ENCODE results near the gene XRN2.

Gene XRN2

GRCh38 chr20:21432911-21433310, 129.8 kb downstream of the XRN2 start:
- DNase-seq (ENCODE audit: low read depth) = no peak

- no peak for DNase-seq (ENCODE audit: low read depth)
These were observed 130.3 kb downstream of the XRN2 start for GRCh38 chr20:21433329-21433890.

DNA sequence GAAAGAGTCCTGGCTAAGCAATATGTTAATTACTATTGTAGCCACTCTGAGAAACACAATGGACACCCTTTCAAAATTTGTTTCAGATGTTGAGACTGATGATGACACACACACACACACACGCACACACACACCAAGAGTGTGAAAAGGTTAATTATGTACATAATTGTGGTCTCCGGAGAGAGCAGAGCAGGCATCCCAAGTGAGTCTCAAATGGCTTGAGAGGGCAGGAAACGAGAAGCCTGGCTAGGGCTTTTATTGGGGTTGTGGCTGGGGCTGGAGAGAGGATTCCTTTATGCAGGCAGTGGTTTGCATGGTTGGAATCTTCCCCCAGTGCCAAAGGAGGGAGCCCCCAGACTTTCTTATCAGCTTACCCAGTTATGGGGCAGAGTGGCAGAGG, 132.4 kb downstream of the XRN2 start:
- no peak for DNase-seq (ENCODE audit: low read depth)

DNA sequence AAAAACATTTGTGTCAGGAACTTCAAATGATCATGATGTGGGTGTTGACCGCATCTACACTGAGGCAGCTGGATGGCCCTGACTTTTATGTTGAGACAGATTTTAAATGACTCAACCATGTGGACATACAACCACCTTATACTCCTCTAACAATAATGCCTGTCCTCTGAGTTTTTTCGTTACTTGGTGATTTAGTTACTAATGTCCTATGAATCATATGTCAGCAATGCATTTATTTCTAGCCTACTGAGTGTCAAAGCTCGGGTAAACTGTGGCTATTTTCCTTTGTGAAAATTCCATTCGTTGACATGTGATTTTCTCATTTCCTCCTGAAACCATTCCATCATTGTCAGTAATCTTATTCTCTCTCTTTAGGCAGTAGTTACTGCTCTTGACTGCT, 133.1 kb downstream of the XRN2 start:
- no peak for DNase-seq (ENCODE audit: low read depth)

DNA sequence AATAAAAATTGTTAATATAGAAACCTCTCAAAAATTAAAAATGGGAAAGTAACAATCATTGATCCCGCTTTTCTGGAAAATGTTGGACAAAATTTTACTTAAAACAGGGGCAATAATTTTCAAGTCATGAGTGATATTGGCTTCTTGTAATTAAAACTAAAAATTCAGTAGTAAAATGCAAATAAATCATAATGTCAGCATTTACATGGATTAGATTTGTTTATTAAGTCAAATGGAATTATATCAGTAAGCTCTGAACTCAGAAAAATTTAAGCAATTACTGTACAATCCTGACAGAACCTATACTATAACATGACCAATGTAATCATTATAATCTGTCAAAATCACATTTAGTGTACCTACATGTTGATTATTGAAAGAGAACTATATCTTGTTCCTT, 134.1 kb downstream of the XRN2 start:
- no peak for DNase-seq (ENCODE audit: low read depth)

DNA sequence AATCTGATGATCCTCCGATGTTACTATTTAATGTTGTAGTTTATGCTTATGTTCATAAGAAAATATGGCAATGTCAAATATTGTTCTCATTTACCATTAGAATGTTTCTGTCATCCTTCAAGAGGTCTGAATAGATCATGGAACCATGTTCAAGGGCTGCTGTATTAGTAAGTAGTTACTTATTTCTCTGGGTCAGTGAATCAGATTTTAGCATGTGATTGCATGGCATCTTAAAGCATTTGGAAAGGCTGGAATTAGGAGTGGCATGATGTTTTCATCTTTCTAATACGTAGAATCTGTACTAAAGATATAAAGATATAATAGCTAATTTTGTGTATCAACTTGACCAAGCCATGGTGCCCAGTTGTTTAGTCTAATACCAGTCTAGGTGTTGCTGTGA, 134.7 kb downstream of the XRN2 start:
- no peak for DNase-seq (ENCODE audit: low read depth)
